Right atrium auricular region (tissue), 2 donors: ENCODE results near the gene B4GALT3. TPM values are rescaled to one million over a fixed set of nuclear protein-coding genes. Genes with fewer than 3 reads are reported as not detected.

Experiments
- DNase-seq: peaks from one replicate; pipeline ENCODE4 v3.0.0-alpha.2; 2019; ENCODE audit warnings: low spot score
- H3K27ac ChIP-seq, 2 donors: fragments of 200-600 bp; sonication (generic); 1 replicate in 1 of 2; 2 replicates in 1 of 2; pipeline ENCODE4 v1.5.1; 2016 to 2019
- H3K27me3 ChIP-seq, 2 donors: fragments of 200-600 bp; sonication (generic); one replicate each; pipeline versions ENCODE4 v1.5.1 to v1.6.0; 2017 to 2019
- H3K36me3 ChIP-seq: fragments of 200-600 bp; sonication (generic); one replicate; pipeline ENCODE4 v1.5.1; 2016
- H3K4me1 ChIP-seq, 2 donors: fragments of 200-600 bp; sonication (generic); one replicate each; pipeline versions ENCODE4 v1.5.1 to v1.6.0; 2017 to 2019
- H3K4me3 ChIP-seq, 2 donors: fragments of 200-600 bp; sonication (generic); 1 replicate in 1 of 2; 2 replicates in 1 of 2; pipeline ENCODE4 v1.5.1; 2017 to 2019; ENCODE audit warnings: mild to moderate bottlenecking in 1 of 2, moderate library complexity in 1 of 2
- H3K9me3 ChIP-seq, 2 donors: fragments of 200-600 bp; sonication (generic); one replicate each; pipeline ENCODE4 v1.5.1; 2019
- CTCF ChIP-seq, 2 donors: fragments of 200-600 bp; sonication (generic); IDR thresholded peaks; one replicate each; pipeline ENCODE4 v1.5.1; 2019; ENCODE audit warnings: antibody characterized with exemption in 2 of 2
- total RNA-seq, 2 donors: library from RNA; depleted of rRNA; stranded (reverse); fragments of >200 nt; gene quantifications; one replicate each; pipeline ENCODE4 v1.1.0, GENCODE V29; 2016

Gene B4GALT3
- total RNA-seq, 2 donors from 2014 or later, result 24.3 to 32.7 TPM

DNA sequence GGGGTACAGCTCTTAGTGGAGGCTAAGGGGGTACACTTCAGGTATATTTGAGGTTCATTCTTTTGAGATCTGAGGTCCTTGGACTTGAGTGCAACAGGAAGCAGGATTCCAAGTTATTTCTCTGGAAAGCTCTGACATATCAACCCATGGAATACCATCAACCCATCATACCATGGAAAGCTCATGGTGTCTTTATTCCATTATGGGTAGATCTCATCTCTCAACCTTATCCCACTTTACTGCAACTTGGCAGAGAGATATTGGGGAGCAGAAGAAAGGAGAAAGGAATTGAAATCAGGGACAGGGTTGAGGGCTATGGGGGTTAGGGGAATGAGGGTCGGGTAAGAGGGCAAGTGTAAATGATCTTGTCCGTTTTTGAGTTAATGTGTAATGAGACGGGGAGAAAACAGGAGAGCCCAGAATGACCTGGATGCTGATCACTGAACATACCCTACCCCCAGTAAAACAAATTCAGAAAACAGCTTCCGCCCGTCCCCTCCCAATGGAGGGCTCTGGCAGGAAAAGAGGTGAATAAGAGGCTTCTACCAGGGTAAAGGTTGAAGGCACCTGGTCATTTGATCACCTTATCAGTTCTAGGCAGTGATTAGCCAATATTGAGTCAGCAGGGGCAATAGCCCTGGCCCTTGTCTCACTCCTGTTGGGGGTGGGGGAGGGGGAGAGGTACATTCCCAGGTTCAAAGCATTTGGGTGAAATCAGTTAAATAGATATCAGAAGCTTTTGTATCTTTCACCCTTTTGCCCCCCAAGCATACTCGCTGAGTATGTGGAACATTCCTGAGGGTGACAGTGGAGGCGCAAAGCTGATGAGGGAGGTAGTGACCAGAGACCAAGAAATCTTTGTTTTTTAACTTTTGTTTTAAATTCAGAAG, 46.7 kb upstream of the B4GALT3 start:
- no peak overlapping the region for H3K4me3 ChIP-seq
- no peak for DNase-seq
- peaks cover 0 to 27% of the 10 kb centered on the region in 2 donors for H3K4me1 ChIP-seq
- H3K36me3 ChIP-seq, result peaks cover 11% of the 10 kb centered on the region
- H3K27me3 ChIP-seq, result no peaks in the 10 kb centered on the region
- H3K9me3 ChIP-seq, result no peaks in the 10 kb centered on the region
- H3K27ac ChIP-seq, result no peak overlapping the region
- TF ChIP-seq CTCF (IDR thresholded peaks at IDR 0.05), result no peak

DNA sequence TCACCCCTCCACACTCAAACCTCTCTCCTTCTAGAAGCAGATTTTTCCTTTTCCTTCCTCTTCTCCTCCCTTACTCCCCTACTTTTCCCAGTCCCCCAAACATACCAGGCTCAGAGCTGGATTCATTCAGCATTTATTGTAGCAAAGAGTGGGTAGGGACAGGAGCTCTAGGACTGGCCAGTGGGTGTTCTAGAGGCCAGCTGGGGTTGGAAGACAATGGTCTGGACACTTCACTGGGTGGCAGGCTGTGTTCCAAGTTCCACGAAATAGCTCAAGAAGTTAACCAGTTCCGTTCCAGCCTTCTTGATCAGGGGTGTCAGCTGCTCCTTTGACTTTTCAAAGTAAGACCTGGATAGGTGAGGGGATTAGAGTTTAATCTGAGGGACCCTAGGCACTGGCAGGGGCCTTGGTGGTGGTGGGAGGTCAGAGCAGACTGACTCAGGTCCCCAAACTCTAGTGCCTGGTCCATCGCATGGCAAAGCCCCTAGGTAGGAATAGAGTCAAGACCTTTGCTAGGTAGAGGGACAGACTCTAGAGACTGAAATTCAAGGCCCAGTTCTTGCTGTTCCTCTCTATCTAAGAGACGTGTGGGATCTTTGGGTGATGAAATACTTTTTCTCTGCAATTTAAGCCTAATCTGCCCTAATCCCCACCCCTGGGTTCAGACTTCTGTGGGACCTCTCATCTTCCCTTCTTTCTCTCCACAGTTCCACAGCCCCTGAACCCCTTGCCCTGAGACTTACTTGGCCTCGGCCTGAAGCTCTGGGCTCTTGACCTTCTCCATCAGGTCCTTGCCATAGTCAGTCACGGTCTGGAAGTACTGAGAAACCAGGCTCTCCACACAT, 45.1 kb upstream of the B4GALT3 start:
- DNase-seq, result no peak
- no peaks in the 10 kb centered on the region for H3K36me3 ChIP-seq

GRCh38 chr1:161220002-161220401, 42.7 kb upstream of the B4GALT3 start:
- H3K27me3 ChIP-seq, result no peaks in the 10 kb centered on the region
- H3K27ac ChIP-seq, result no peak overlapping the region
- peaks cover 0 to 8% of the 10 kb centered on the region in 2 donors for H3K4me1 ChIP-seq
- DNase-seq, result no peak
- H3K9me3 ChIP-seq, result no peaks in the 10 kb centered on the region
- H3K36me3 ChIP-seq, result peaks cover 5% of the 10 kb centered on the region
- H3K4me3 ChIP-seq, result no peak overlapping the region
- TF ChIP-seq CTCF (IDR thresholded peaks at IDR 0.05), result no peak

More for the DNA sequence above, 45.1 kb upstream of the B4GALT3 start:
- Histone ChIP-seq H3K27ac (no peak overlapping the region), H3K4me1 (peaks cover 0 to 20% of the 10 kb centered on the region in 2 donors), H3K27me3 (no peaks in the 10 kb centered on the region), H3K4me3 (no peak overlapping the region), H3K9me3 (no peaks in the 10 kb centered on the region)
- no peak for TF ChIP-seq CTCF (IDR thresholded peaks at IDR 0.05)

GRCh38 chr1:161219078-161219892, 42.0 kb upstream of the B4GALT3 start:
- no peaks in the 10 kb centered on the region for H3K9me3 ChIP-seq
- peaks cover 0 to 7% of the 10 kb centered on the region in 2 donors for H3K4me1 ChIP-seq
- H3K4me3 ChIP-seq, result no peak overlapping the region
- no peaks in the 10 kb centered on the region for H3K27me3 ChIP-seq
- no peak overlapping the region for H3K27ac ChIP-seq
- no peak for TF ChIP-seq CTCF (IDR thresholded peaks at IDR 0.05)
- DNase-seq, result no peak
- peaks cover 12% of the 10 kb centered on the region for H3K36me3 ChIP-seq

- H3K4me3 ChIP-seq, result no peak overlapping the region
- no peaks in the 10 kb centered on the region for H3K9me3 ChIP-seq
- peaks cover 0 to 7% of the 10 kb centered on the region in 2 donors for H3K4me1 ChIP-seq
- no peak for DNase-seq
- peak overlapping the region in 1 of 2 donors; percentile 83 for H3K27ac ChIP-seq
- H3K27me3 ChIP-seq, result no peaks in the 10 kb centered on the region
- peaks cover 20% of the 10 kb centered on the region for H3K36me3 ChIP-seq
- TF ChIP-seq CTCF (IDR thresholded peaks at IDR 0.05), result no peak
Measured at GRCh38 chr1:161218301-161219077, 41.2 kb upstream of the B4GALT3 start.
